Mammary epithelial cell (primary cell): ENCODE measurements around the gene GDPD3.

Experiments used
- EZH2 ChIP-seq: IDR thresholded peaks from 2 replicates; pipeline ENCODE4 v1.6.1; 2012; ENCODE audit warnings: low read length, inconsistent platforms, borderline replicate concordance
- TF ChIP-seq, protein P1 (sequence below), 2 donors: IDR thresholded peaks in 1 of 2; conservative IDR thresholded peaks in 1 of 2; 2 replicates each; pipeline ENCODE4 v1.5.1; 2011 to 2012; ENCODE audit warnings: inconsistent platforms in 2 of 2, low read length in 2 of 2, mild to moderate bottlenecking in 2 of 2, control low read depth in 1 of 2, low read depth in 1 of 2; ENCODE audit not compliant: insufficient read depth in 1 of 2; ENCODE audit errors: extremely low read depth in 1 of 2

GRCh38 chr16:30119428-30119827 lies 6.1 kb upstream of the GDPD3 start:
- TF ChIP-seq EZH2, result no peak
- TF ChIP-seq, protein P1, sequence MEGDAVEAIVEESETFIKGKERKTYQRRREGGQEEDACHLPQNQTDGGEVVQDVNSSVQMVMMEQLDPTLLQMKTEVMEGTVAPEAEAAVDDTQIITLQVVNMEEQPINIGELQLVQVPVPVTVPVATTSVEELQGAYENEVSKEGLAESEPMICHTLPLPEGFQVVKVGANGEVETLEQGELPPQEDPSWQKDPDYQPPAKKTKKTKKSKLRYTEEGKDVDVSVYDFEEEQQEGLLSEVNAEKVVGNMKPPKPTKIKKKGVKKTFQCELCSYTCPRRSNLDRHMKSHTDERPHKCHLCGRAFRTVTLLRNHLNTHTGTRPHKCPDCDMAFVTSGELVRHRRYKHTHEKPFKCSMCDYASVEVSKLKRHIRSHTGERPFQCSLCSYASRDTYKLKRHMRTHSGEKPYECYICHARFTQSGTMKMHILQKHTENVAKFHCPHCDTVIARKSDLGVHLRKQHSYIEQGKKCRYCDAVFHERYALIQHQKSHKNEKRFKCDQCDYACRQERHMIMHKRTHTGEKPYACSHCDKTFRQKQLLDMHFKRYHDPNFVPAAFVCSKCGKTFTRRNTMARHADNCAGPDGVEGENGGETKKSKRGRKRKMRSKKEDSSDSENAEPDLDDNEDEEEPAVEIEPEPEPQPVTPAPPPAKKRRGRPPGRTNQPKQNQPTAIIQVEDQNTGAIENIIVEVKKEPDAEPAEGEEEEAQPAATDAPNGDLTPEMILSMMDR (conservative IDR thresholded peaks at IDR 0.05 in 1 of 2, IDR thresholded peaks at IDR 0.05 in 1 of 2; ENCODE audit: extremely low read depth in 1 of 2, insufficient read depth in 1 of 2, low read depth in 1 of 2, low read length in 2 of 2), result no peak
